Lower lobe of right lung (tissue), 2 donors: ENCODE data around the gene ZFAND3. TPM values are rescaled to one million over a fixed set of nuclear protein-coding genes. Genes with fewer than 3 reads are reported as not detected.

Source experiments
- ATAC-seq, 2 donors: fragments of 200-7000 bp; cut with Tn5 transposase; one replicate each; pipeline ENCODE4 v1.9.1; 2020 to 2022; ENCODE audit warnings: mild to moderate bottlenecking in 2 of 2, moderate library complexity in 2 of 2
- DNase-seq: peaks from one replicate; pipeline ENCODE4 v3.0.0-alpha.2; 2020
- H3K27ac ChIP-seq: fragments of 200-600 bp; one replicate; pipeline ENCODE4 v1.8.0; 2022
- H3K27me3 ChIP-seq: fragments of 200-600 bp; one replicate; pipeline ENCODE4 v1.8.0; 2022; ENCODE audit warnings: low read depth
- H3K36me3 ChIP-seq: fragments of 200-600 bp; one replicate; pipeline ENCODE4 v1.8.0; 2022; ENCODE audit warnings: mild to moderate bottlenecking
- H3K4me1 ChIP-seq: fragments of 200-600 bp; one replicate; pipeline ENCODE4 v1.8.0; 2022
- H3K4me3 ChIP-seq: fragments of 200-600 bp; one replicate; pipeline ENCODE4 v1.8.0; 2022; ENCODE audit warnings: mild to moderate bottlenecking
- H3K9me3 ChIP-seq: fragments of 200-600 bp; one replicate; pipeline ENCODE4 v1.8.0; 2022
- CTCF ChIP-seq: fragments of 200-600 bp; IDR thresholded peaks from one replicate; pipeline ENCODE4 v1.8.0; 2022; ENCODE audit warnings: antibody characterized with exemption, mild to moderate bottlenecking
- intact Hi-C: fragments of 100-400 bp; cut with DNase I; formaldehyde crosslinking; loops from one replicate; pipeline ENCODE4 v1.11.0; 2022
- total RNA-seq: library from RNA; stranded (reverse); fragmentation: NEBNext Ultra II Directional; extraction: Animal tissue kit (Norgen Biotek cat#: 25700); gene quantifications from one replicate; pipeline ENCODE4 v1.2.1, GENCODE V29; 2021
- donor health status: DM: no; HTN: yes; CAD: no; lungs with severe emphysema.

The ZFAND3 gene
- total RNA-seq, 1 donor from 2014 or later, result 83.3 TPM

GRCh38 chr6:38056361-38056760 lies 236.8 kb downstream of the ZFAND3 start:
- Histone ChIP-seq H3K27ac (no peak overlapping the region), H3K4me1 (no peaks in the 10 kb centered on the region), H3K9me3 (no peaks in the 10 kb centered on the region), H3K4me3 (no peak overlapping the region), H3K36me3 (no peaks in the 10 kb centered on the region), H3K27me3 (no peaks in the 10 kb centered on the region)
- no peak for DNase-seq
- no peak for ATAC-seq
- no peak for TF ChIP-seq CTCF
- intact Hi-C loops, result no loop called here

- intact Hi-C loops, result no loop called here
- no peak overlapping the region for H3K27ac ChIP-seq
- ATAC-seq (no peak), DNase-seq (no peak)
- TF ChIP-seq CTCF, result no peak
- H3K27me3 ChIP-seq, result no peaks in the 10 kb centered on the region
- H3K9me3 ChIP-seq, result no peaks in the 10 kb centered on the region
- peaks cover 16% of the 10 kb centered on the region for H3K36me3 ChIP-seq
- no peak overlapping the region for H3K4me3 ChIP-seq
- H3K4me1 ChIP-seq, result no peaks in the 10 kb centered on the region
Measured at GRCh38 chr6:38057994-38058393, 238.5 kb downstream of the ZFAND3 start.

GRCh38 chr6:38062066-38062465 lies 242.5 kb downstream of the ZFAND3 start:
- no peak for TF ChIP-seq CTCF
- H3K4me3 ChIP-seq, result no peak overlapping the region
- no peaks in the 10 kb centered on the region for H3K4me1 ChIP-seq
- intact Hi-C loops, result no loop called here
- ATAC-seq, result no peak
- H3K27ac ChIP-seq, result no peak overlapping the region
- no peak for DNase-seq
- H3K9me3 ChIP-seq, result no peaks in the 10 kb centered on the region
- no peaks in the 10 kb centered on the region for H3K27me3 ChIP-seq
- H3K36me3 ChIP-seq, result peaks cover 27% of the 10 kb centered on the region

DNA sequence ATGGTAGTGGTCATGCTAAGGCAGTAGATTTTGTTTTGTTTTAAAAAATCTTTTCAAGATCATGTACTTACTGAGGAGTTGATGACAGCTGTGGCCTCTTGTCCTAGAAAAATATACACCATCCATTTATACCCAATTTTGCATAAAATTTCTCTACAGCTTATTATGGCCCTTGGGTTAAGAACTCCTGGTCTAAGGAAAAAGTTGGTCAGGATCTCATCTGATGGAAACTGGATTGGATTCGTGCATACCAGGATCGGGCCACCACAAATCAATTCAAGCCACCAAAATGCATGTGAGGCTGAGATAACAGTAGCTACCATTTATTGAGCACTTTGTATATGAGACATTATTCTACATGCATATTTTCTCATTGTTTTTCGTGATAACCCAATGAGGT lies 244.4 kb downstream of the ZFAND3 start:
- no peaks in the 10 kb centered on the region for H3K4me1 ChIP-seq
- peaks cover 27% of the 10 kb centered on the region for H3K36me3 ChIP-seq
- TF ChIP-seq CTCF, result no peak
- no peak overlapping the region for H3K27ac ChIP-seq
- no peak overlapping the region for H3K4me3 ChIP-seq
- DNase-seq (no peak), ATAC-seq (no peak)
- intact Hi-C loops, result no loop called here
- no peaks in the 10 kb centered on the region for H3K9me3 ChIP-seq
- no peaks in the 10 kb centered on the region for H3K27me3 ChIP-seq

- Histone ChIP-seq H3K27me3 (no peaks in the 10 kb centered on the region), H3K9me3 (no peaks in the 10 kb centered on the region), H3K4me3 (no peak overlapping the region), H3K27ac (no peak overlapping the region), H3K36me3 (peaks cover 27% of the 10 kb centered on the region), H3K4me1 (no peaks in the 10 kb centered on the region)
- intact Hi-C loops, result no loop called here
- no peak for TF ChIP-seq CTCF
- DNase-seq (no peak), ATAC-seq (no peak)
Measured at GRCh38 chr6:38064431-38064830, 244.9 kb downstream of the ZFAND3 start.

- H3K27ac ChIP-seq, result no peak overlapping the region
- H3K36me3 ChIP-seq, result peaks cover 27% of the 10 kb centered on the region
- ATAC-seq, result no peak
- intact Hi-C loops, result no loop called here
- no peaks in the 10 kb centered on the region for H3K27me3 ChIP-seq
- H3K4me3 ChIP-seq, result no peak overlapping the region
- DNase-seq, result no peak
- no peaks in the 10 kb centered on the region for H3K9me3 ChIP-seq
- no peaks in the 10 kb centered on the region for H3K4me1 ChIP-seq
- TF ChIP-seq CTCF, result no peak
Measured at GRCh38 chr6:38065734-38066305, 246.3 kb downstream of the ZFAND3 start.
